Activated CD8-positive, alpha-beta memory T cell treated with anti-CD3 and anti-CD28 coated beads, Interleukin-2, amount 50 U/mL, for 1 hour (primary cell): ENCODE results near the gene COL9A3.
"Not testable (repeated sequence)": the region's sequence is repeated elsewhere in the genome, so short reads cannot be mapped to it uniquely, and the experiment has no call there.

Experiments
- DNase-seq: peaks from one replicate; pipeline ENCODE4 v3.0.0-alpha.2; 2020; ENCODE audit errors: extremely low read depth

COL9A3 gene

DNA sequence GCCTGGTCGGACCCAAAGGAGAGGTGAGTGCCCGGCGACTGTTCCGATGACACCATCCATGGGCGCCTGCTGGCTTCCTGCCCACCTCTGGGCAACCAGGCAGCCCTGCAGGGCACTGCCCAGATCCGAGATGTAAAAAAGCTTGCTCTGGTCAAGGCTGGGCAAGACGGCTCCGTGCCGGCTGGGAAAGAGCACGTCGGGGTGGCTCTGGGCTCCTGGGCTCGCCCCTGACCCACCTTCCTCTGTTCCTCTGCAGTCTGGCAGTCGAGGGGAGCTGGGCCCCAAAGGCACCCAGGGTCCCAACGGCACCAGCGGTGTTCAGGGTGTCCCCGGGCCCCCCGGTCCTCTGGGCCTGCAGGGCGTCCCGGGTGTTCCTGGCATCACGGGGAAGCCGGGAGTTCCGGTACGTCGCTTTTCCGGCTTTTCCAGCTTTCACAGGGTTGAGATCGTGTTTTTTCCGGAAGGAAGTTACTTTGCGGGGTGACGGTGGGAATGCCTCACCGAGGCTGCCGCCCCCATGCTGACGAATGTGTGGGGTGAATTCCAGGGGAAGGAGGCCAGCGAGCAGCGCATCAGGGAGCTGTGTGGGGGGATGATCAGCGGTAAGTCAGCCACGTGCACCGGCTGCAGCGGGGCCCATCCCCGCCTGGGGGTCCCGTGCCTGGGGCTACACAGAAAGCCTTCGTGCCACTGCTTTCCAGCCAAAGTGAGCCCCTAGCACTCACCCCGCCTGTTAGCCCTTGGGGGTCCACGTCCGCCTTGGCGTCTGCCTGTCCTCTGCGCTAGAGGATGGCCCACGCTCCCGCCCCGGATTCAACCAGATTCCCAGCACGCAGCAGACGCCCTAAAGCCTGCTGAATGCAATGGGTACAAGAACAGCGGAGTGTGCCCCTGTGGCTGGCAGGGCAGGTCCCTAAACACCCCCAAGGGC is 19.3 kb downstream of the COL9A3 start:
- DNase-seq = no peak

DNA sequence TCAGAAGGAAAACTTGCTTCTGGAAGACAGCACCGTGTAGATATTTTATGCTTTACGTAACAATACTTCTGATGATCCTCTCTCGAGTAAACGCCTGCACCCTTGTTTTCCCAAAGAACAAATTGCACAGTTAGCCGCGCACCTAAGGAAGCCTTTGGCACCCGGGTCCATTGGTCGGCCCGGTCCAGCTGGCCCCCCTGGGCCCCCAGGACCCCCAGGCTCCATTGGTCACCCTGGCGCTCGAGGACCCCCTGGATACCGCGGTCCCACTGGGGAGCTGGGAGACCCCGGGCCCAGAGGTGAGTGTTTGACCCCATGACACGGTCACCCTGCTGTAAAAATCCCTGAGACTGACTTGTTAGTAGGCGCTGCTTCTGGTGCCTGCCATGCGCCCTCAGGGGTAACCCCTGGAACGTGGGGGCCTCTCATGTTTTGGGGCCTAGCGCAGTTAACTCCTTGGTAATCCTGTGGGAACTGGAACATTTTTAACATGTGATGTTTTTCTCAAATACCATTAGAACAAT is 20.2 kb downstream of the COL9A3 start:
- DNase-seq = no peak

- no peak for DNase-seq
Observed at GRCh38 chr20:62837790-62838127, 20.9 kb downstream of the COL9A3 start.

DNA sequence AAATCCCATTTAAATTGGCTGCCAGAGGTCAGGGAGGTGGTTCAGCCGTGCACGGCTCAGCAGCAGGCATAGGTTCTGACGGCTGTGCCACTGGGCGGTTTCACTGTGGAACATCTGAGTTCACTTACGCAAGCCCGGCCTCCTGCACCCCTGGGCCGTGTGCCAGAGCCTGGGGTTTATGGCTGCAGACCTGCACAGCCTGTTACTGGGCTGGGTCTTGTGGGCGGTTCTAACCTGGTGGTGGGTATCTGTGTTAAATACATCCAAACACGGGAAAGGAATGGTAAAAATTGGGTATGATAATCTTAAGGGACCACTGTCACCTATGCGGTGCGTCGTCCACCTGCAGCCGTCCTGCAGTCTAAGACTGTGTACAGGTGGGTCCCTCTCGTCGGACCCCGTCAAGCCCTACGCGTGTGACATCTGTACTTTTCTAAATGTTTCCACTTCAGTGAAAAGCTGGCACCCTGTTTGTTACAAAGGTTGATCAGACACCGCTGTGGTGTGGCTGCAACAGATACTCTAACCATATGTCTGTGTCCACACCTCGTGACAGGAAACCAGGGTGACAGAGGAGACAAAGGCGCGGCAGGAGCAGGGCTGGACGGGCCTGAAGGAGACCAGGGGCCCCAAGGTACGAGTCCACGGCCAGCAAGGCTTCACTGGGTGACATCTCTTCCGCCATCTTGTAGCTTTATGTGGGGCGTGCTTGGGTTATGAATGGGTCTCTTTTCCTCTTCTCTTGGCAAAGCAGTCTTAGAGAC is 21.5 kb downstream of the COL9A3 start:
- no peak for DNase-seq

DNA sequence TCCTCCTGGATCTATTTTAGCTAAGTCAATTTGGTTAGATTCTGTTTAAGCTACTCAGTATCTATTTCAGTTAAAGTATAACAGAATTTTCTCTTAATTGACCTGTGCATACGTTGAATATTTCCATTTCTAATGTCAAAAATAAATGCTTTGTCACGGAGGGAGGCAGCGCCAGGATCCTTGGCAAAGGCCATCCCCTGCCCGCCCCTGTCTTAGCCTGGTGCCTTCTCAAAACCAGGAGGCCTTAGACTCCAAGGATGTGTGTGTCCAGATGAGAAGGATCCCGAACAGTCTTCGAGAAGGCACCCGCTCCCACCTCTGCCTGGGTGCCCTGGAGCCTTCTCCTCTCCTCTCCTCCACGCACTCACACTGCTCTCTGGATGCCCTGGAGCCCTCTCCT is 22.4 kb downstream of the COL9A3 start:
- DNase-seq = no peak

- DNase-seq = no peak
Observed at GRCh38 chr20:62839816-62840215, 23.0 kb downstream of the COL9A3 start.

DNA sequence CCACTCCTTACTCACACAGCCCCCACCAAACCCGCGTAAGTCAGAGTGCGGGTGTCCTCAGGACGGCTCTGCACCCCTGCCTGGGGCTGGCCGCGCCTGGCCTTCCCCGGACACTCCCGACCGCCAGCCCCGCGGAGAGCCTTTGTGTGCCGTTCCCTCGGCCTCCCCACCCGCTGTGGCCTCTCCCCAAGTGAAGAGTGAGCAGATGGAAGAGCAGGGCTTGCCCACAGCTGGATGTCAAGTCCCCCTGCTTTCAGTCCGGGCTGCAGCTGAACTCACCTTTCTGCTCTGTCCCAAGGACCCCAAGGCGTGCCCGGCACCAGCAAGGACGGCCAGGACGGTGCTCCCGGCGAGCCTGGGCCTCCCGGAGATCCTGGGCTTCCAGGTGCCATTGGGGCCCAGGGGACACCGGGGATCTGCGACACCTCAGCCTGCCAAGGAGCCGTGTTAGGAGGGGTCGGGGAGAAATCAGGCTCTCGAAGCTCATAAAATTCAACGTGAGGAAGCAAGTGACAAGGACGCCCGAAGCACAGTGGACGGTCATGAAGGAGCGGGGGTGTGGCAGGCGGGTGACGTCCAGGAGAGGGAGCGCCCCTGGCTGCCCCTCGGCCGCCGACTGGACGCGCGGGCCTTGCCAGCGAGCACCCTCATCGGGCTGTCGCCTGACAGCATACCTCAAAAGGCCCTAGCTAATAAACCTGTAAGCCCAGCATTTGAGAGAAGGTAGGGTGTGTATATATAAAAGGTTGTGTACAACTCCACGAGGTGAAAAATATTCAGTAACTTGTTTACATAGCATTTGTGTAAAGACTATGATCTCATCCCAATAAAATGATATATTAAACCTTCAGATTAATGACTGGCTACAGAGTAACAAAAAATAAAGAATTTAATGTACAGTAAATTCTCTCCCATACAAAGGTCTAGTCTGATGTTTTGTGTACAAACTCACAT is 23.7 kb downstream of the COL9A3 start:
- DNase-seq = no peak

- no peak for DNase-seq
Observed at GRCh38 chr20:62841705-62842212, 24.9 kb downstream of the COL9A3 start.

GRCh38 chr20:62843656-62844055 is 26.8 kb downstream of the COL9A3 start:
- no peak for DNase-seq

DNA sequence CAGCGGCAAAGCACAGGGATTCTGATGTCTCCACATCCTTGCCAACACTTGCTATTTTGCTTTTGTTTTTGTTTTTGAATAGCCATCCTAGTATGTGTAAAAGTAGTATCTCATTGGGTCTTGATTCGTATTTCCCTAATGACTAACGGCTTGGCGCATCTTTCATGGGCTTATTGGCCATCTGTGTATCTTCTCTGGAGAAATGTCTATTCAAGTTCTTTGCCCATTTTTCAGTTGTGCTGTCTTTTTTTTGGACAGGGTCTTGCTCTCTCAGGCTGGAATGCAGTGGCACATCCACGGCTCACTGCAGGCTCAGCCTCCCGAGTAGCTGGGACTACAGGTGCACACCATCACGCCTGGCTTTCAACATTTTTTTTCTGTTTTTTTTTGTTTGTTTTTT is 27.3 kb downstream of the COL9A3 start:
- DNase-seq = no peak

DNA sequence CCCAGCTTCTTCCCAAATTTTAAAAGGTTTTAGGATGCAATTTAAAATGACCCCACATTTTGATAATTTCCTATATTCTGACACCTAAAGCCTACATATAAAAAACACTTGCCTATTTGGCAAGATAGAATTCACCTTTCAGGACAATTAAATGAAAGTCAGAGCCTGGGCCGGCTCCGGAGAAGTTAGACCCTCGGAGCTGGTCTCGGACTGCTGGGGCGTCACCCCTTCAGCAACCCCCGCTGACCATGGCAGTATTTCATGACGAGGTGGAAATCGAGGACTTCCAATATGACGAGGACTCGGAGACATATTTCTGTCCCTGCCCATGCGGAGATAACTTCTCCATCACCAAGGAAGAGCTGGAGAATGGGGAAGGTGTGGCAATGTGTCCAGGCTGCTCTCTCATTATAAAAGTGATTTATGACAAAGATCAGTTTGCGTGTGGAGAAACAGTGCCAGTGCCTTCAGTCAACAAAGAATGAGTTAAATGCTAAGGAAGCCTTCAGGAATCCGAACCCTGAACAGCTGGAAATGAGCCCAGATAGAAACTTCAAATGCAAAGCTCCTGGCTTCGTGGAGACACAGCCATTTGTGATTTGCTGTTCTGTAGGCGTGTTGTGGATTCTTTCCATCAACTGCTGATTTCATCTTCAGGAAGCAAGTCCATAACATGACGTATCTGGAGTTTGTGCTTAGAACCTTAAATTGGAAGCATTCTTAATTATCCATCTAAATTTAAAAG is 28.7 kb downstream of the COL9A3 start:
- no peak for DNase-seq

GRCh38 chr20:62846166-62846890 is 29.5 kb downstream of the COL9A3 start:
- DNase-seq = no peak

DNA sequence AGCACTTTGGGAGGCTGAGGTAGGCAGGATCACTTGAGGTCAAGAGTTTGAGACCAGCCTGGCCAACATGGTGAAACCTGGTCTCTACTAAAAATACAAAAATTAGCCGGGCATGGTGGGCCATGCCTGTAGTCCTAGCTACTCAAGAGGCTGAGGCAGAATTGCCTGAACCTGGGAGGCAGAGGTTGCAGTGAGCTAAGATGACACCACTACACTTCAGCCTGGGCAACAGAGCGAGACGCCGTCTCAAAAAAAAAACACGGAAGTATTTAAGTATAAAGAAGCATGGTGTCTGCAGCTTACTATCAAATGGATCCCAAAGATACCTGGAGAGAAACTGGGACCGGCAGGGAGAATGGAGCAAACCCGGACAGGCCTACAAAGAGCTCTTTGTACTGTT is 32.1 kb downstream of the COL9A3 start:
- DNase-seq = not testable (repeated sequence)

- no peak for DNase-seq
Observed at GRCh38 chr20:62849431-62849830, 32.6 kb downstream of the COL9A3 start.

GRCh38 chr20:62850333-62850974 is 33.6 kb downstream of the COL9A3 start:
- DNase-seq = no peak

- DNase-seq = no peak
Observed at GRCh38 chr20:62852196-62852595, 35.3 kb downstream of the COL9A3 start.

DNA sequence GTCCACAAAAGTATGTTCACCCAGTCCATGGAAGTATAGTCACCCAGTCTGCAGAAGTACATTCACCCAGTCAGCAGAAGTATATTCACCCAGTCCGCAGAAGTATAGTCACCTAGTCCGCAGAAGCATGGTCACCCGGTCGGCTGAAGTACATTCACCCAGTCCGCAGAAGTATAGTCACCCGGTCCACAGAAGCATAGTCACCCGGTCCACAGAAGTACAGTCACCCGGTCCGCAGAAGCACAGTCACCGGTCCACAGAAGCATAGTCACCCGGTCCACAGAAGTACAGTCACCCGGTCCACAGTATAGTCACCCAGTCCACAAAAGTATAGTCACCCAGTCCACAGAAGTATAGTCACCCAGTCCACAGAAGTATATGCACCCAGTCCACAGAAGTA is 36.0 kb downstream of the COL9A3 start:
- DNase-seq = no peak

DNA sequence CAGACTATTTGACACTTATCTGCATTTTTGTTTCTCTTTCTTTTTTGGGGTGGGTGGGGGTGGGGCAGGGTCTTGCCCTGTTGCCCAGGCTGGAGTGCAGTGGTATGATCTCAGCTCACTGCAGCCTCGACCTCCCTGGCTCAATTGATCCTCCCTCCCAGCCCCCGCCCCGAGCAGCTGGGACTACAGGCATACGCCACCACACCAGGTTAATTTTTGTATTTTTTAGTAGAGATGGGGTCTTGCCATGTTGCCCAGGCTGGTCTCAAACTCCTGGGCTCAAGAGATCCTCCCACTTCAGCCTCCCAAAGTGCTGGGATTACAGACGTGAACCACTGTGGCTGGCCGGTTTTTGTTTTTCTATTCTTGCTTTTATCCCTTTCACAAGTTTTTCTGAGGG is 36.5 kb downstream of the COL9A3 start:
- DNase-seq = not testable (repeated sequence)

DNA sequence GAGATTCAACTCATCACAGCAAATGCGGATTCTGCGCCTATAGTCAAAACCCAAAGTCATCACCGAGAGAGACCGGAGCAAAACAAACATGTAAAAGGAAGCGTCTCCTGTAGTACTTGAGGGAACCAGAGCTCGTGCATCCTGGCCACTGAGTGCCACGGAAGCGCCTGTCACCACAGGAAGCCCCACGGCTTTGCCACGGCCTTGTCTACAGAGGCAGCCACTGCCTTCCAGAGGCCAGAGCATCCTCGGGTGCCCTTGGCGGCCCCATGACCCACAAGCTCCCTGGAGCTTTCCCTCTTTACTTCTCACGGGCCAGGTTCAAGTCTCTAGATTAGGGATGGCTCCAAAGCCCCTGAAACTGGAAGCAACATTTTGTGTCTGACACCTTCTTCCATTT is 37.3 kb downstream of the COL9A3 start:
- no peak for DNase-seq

GRCh38 chr20:62855120-62855519 is 38.3 kb downstream of the COL9A3 start:
- DNase-seq = no peak
